Ishikawa (cell line): ENCODE results near the gene VTA1.

Source experiments
- EP300 ChIP-seq: IDR thresholded peaks from 2 replicates; pipeline ENCODE4 v1.6.1; 2012; ENCODE audit warnings: borderline replicate concordance
- FOXM1 ChIP-seq: IDR thresholded peaks from 2 replicates; pipeline ENCODE4 v1.6.1; 2012; ENCODE audit warnings: low read depth, borderline replicate concordance
- MAX ChIP-seq: IDR thresholded peaks from 2 replicates; pipeline ENCODE4 v1.6.1; 2012
- NFIC ChIP-seq: IDR thresholded peaks from 2 replicates; pipeline ENCODE4 v1.6.1; 2012
- RAD21 ChIP-seq: IDR thresholded peaks from 2 replicates; pipeline ENCODE4 v1.6.1; 2012; ENCODE audit warnings: low read depth
- REST ChIP-seq: IDR thresholded peaks from 2 replicates; pipeline ENCODE4 v1.6.1; 2012; ENCODE audit warnings: low read depth, mild to moderate bottlenecking
- TAF1 ChIP-seq: IDR thresholded peaks from 2 replicates; pipeline ENCODE4 v1.6.1; 2012; ENCODE audit warnings: low read depth, mild to moderate bottlenecking
- TCF12 ChIP-seq: IDR thresholded peaks from 2 replicates; pipeline ENCODE4 v1.6.1; 2012; ENCODE audit warnings: low read depth
- TEAD4 ChIP-seq: IDR thresholded peaks from 2 replicates; pipeline ENCODE4 v1.6.1; 2012
- YY1 ChIP-seq: IDR thresholded peaks from 2 replicates; pipeline ENCODE4 v1.6.1; 2012; ENCODE audit warnings: low read depth

- TF ChIP-seq MAX (no peak), TEAD4 (no peak), NFIC (no peak), TCF12 (no peak), REST (no peak), RAD21 (no peak), FOXM1 (no peak), YY1 (no peak), TAF1 (no peak), EP300 (no peak)
Observed at GRCh38 chr6:142193621-142194020, 46.6 kb downstream of the VTA1 start.
